ENCODE data around the gene AGO4.
"Not testable (repeated sequence)": the region's sequence is repeated elsewhere in the genome, so short reads cannot be mapped to it uniquely, and the experiment has no call there.

The AGO4 gene

GRCh38 chr1:35863881-35864625 lies 56.2 kb downstream of the AGO4 start:
- DNase-seq (ENCODE audit: low read depth) = no peak

GRCh38 chr1:35864813-35865212 lies 57.0 kb downstream of the AGO4 start:
- no peak for DNase-seq (ENCODE audit: low read depth)

GRCh38 chr1:35866991-35867390 lies 59.2 kb downstream of the AGO4 start:
- DNase-seq (ENCODE audit: low read depth) = no peak

- DNase-seq (ENCODE audit: low read depth) = not testable (repeated sequence)
Observed at GRCh38 chr1:35869245-35869950, 61.6 kb downstream of the AGO4 start.

GRCh38 chr1:35870651-35871309 lies 63.0 kb downstream of the AGO4 start:
- DNase-seq (ENCODE audit: low read depth) = no peak

GRCh38 chr1:35873243-35873750 lies 65.5 kb downstream of the AGO4 start:
- no peak for DNase-seq (ENCODE audit: low read depth)

GRCh38 chr1:35874115-35874514 lies 66.3 kb downstream of the AGO4 start:
- not testable (repeated sequence) for DNase-seq (ENCODE audit: low read depth)

- DNase-seq (ENCODE audit: low read depth) = no peak
Observed at GRCh38 chr1:35876988-35877387, 69.2 kb downstream of the AGO4 start.

- no peak for DNase-seq (ENCODE audit: low read depth)
Observed at GRCh38 chr1:35881850-35882273, 74.0 kb downstream of the AGO4 start.

GRCh38 chr1:35882586-35882944 lies 74.7 kb downstream of the AGO4 start:
- no peak for DNase-seq (ENCODE audit: low read depth)

- DNase-seq (ENCODE audit: low read depth) = peak; percentile 42
Observed at GRCh38 chr1:35882945-35883634, 75.3 kb downstream of the AGO4 start, which contains the start of gene AGO1. Gene AGO1 (plus strand): TSS chr1:35883209. CDS start chr1:35883422, 213 bp downstream.

GRCh38 chr1:35883635-35884101 lies 75.9 kb downstream of the AGO4 start:
- no peak for DNase-seq (ENCODE audit: low read depth)

- no peak for DNase-seq (ENCODE audit: low read depth)
Observed at GRCh38 chr1:35884934-35885333, 77.1 kb downstream of the AGO4 start.

GRCh38 chr1:35885961-35886558 lies 78.2 kb downstream of the AGO4 start:
- DNase-seq (ENCODE audit: low read depth) = no peak

GRCh38 chr1:35886577-35887431 lies 79.0 kb downstream of the AGO4 start:
- no peak for DNase-seq (ENCODE audit: low read depth)

- DNase-seq (ENCODE audit: low read depth) = no peak
Observed at GRCh38 chr1:35887508-35887907, 79.7 kb downstream of the AGO4 start.

- DNase-seq (ENCODE audit: low read depth) = no peak
Observed at GRCh38 chr1:35888255-35888654, 80.4 kb downstream of the AGO4 start.

GRCh38 chr1:35888981-35889380 lies 81.2 kb downstream of the AGO4 start:
- not testable (repeated sequence) for DNase-seq (ENCODE audit: low read depth)

- no peak for DNase-seq (ENCODE audit: low read depth)
Observed at GRCh38 chr1:35893051-35893879, 85.4 kb downstream of the AGO4 start.

GRCh38 chr1:35894183-35894582 lies 86.4 kb downstream of the AGO4 start:
- DNase-seq (ENCODE audit: low read depth) = no peak

Measured in GM04503 (cell line).